ENCODE measurements around the gene PIAS1. TPM values are rescaled to one million over a fixed set of nuclear protein-coding genes. Genes with fewer than 3 reads are reported as not detected.

The PIAS1 gene
- total and polyA plus RNA-seq, 11 donors = 6.2 to 37.8 (median 29.4) TPM

DNA sequence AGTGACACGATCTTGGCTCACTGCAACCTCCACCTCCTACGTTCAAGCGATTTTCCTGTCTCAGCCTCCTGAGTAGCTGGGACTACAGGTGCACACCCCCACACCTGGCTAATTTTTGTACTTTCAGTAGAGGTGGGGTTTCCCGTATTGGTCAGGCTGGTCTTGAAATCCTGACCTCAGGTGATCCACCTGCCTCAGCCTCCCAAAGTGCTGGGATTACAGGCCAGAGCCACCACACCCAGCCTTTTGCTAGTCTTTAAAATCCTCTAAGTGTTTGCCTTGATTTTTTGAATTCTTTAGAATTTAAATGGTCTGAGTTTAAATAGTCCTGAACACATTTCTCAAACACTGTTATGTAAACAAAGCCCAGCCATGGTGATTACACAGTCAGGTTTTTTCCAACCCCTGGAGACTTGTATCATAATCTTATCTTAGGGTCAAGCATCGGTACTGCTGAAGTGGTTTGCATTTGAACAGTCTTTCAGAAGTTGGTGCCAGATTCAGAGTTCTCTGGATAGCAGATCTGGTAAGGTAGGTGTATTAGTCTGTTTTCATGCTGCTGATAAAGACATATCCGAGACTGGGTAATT is 28.2 kb upstream of the PIAS1 start:
- no peak for DNase-seq
- Histone ChIP-seq H3K27ac (no peak overlapping the region), H3K36me3 (no peaks in the 10 kb centered on the region), H3K4me3 (no peak overlapping the region), H3K27me3 (no peaks in the 10 kb centered on the region), H3K4me1 (peaks cover 0 to 17% (median 0%) of the 10 kb centered on the region in 12 donors), H3K9me3 (no peaks in the 10 kb centered on the region)
- no peak for ATAC-seq
- WGBS, 4 donors = 73 to 81% (median 76%) methylated on average over 6 of the region's 6 CpGs
- intact Hi-C loops (cut with DNase I) = no loop called here
- TF ChIP-seq, protein P1, sequence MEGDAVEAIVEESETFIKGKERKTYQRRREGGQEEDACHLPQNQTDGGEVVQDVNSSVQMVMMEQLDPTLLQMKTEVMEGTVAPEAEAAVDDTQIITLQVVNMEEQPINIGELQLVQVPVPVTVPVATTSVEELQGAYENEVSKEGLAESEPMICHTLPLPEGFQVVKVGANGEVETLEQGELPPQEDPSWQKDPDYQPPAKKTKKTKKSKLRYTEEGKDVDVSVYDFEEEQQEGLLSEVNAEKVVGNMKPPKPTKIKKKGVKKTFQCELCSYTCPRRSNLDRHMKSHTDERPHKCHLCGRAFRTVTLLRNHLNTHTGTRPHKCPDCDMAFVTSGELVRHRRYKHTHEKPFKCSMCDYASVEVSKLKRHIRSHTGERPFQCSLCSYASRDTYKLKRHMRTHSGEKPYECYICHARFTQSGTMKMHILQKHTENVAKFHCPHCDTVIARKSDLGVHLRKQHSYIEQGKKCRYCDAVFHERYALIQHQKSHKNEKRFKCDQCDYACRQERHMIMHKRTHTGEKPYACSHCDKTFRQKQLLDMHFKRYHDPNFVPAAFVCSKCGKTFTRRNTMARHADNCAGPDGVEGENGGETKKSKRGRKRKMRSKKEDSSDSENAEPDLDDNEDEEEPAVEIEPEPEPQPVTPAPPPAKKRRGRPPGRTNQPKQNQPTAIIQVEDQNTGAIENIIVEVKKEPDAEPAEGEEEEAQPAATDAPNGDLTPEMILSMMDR (IDR thresholded peaks at IDR 0.05) = no peak
- TF ChIP-seq POLR2A (IDR thresholded peaks at IDR 0.05) = no peak

GRCh38 chr15:68027388-68027787 is 26.7 kb upstream of the PIAS1 start:
- Histone ChIP-seq H3K9me3 (no peaks in the 10 kb centered on the region), H3K27me3 (no peaks in the 10 kb centered on the region), H3K27ac (no peak overlapping the region), H3K4me1 (peaks cover 0 to 24% (median 0%) of the 10 kb centered on the region in 12 donors), H3K4me3 (no peak overlapping the region), H3K36me3 (no peaks in the 10 kb centered on the region)
- intact Hi-C loops (cut with DNase I) = no loop called here
- WGBS, 4 donors = 78 to 86% (median 80%) methylated on average over 9 of the region's 9 CpGs
- ATAC-seq (no peak), DNase-seq (no peak)
- TF ChIP-seq, protein P1 (IDR thresholded peaks at IDR 0.05) = no peak
- TF ChIP-seq POLR2A (IDR thresholded peaks at IDR 0.05) = no peak

DNA sequence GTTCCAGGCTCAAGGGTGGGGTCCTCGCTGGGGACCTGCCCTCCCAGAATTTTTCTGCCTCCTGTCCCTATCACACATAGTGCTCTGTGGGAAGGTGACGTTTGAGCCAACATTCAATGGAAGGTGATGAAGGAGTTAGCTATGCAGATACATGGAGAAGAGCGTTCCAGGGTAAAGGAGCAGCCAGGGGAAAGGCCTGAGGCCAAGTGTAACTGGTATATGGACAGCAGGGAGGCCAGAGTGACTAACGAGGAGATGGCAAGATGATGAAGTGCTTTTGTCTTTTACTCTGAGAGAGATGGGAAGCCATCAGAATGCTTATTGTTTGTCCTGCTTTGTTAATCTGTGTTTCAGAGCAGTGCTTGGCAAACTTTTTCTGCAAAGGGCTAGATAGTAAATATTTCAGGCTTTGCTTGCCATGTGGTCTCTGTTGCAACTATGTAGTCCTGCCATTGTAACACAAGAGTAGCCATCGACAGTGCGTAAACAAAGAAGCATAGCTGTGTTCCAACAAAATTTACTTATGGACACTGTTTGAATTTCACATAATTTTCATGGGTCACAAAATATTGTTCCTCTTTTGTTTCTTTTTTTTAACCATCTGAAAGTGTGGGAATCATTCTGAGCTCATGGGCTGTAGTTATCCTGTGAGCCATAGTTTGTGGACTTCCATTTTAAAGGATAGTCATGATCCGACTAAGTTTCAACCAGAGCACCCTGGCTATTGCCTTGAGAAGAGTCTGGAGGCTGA is 25.8 kb upstream of the PIAS1 start:
- peaks cover 0 to 24% (median 0%) of the 10 kb centered on the region in 12 donors for H3K4me1 ChIP-seq
- H3K9me3 ChIP-seq = no peaks in the 10 kb centered on the region
- no peaks in the 10 kb centered on the region for H3K36me3 ChIP-seq
- no peak overlapping the region for H3K27ac ChIP-seq
- ATAC-seq (no peak), DNase-seq (no peak)
- no peak overlapping the region for H3K4me3 ChIP-seq
- intact Hi-C loops (cut with DNase I) = no loop called here
- TF ChIP-seq, protein P1 (IDR thresholded peaks at IDR 0.05) = no peak
- no peak for TF ChIP-seq POLR2A (IDR thresholded peaks at IDR 0.05)
- 81 to 91% (median 86%) methylated on average over 7 of the region's 7 CpGs for WGBS, 4 donors
- H3K27me3 ChIP-seq = no peaks in the 10 kb centered on the region

DNA sequence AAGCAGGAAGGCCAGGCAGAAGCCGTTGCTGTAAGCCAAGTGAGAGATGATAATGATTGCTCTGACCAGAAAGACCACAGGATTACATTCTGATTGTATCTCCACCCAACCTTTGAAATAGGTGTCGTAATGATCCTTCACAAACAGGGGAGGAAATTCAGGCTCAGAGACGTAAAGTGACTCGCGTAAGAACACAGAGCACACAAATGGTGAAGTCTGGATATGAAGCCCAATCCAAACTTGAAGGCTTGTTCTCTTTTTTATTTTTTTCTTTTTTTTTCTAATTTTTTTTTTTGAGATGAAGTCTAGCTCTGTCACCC is 25.3 kb upstream of the PIAS1 start:
- Histone ChIP-seq H3K9me3 (no peaks in the 10 kb centered on the region), H3K27ac (no peak overlapping the region), H3K27me3 (no peaks in the 10 kb centered on the region), H3K36me3 (no peaks in the 10 kb centered on the region), H3K4me1 (peaks cover 0 to 22% (median 0%) of the 10 kb centered on the region in 12 donors), H3K4me3 (no peak overlapping the region)
- intact Hi-C loops (cut with DNase I) = no loop called here
- DNase-seq (no peak), ATAC-seq (no peak)
- no peak for TF ChIP-seq POLR2A (IDR thresholded peaks at IDR 0.05)
- TF ChIP-seq, protein P1 (IDR thresholded peaks at IDR 0.05) = no peak
- 93 to 94% (median 93%) methylated on average over 5 of the region's 5 CpGs for WGBS, 4 donors
